GM19240 (cell line): ENCODE data around the gene PDE6G.
"Not testable (repeated sequence)": the region's sequence is repeated elsewhere in the genome, so short reads cannot be mapped to it uniquely, and the experiment has no call there.

Source experiments
- DNase-seq: peaks from one replicate; pipeline ENCODE4 v3.0.0; 2011; ENCODE audit warnings: low spot score; ENCODE audit not compliant: insufficient read length

Gene PDE6G

GRCh38 chr17:81635431-81635830 lies 20.9 kb downstream of the PDE6G start:
- no peak for DNase-seq

- no peak for DNase-seq
These were observed 24.9 kb downstream of the PDE6G start for GRCh38 chr17:81631482-81631881.

DNA sequence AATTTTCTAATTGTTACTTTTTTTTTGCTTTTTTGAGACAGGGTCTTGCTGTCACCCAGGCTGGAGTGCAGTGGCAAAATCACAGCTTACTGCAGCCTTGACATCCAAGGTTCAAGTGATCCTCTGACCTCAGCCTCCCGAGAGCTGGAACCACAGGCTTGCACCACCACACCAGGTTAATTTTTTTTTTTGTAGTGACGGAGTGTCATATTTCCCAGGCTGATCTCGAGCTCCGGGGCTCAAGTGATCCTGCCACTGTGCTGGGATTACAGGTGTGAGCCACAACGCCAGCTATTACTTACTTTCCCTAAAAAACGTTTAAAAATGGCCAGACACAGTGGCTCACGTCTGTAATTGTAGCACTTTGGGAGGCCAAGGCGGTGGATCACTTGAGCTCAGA lies 26.1 kb downstream of the PDE6G start:
- no peak for DNase-seq

DNA sequence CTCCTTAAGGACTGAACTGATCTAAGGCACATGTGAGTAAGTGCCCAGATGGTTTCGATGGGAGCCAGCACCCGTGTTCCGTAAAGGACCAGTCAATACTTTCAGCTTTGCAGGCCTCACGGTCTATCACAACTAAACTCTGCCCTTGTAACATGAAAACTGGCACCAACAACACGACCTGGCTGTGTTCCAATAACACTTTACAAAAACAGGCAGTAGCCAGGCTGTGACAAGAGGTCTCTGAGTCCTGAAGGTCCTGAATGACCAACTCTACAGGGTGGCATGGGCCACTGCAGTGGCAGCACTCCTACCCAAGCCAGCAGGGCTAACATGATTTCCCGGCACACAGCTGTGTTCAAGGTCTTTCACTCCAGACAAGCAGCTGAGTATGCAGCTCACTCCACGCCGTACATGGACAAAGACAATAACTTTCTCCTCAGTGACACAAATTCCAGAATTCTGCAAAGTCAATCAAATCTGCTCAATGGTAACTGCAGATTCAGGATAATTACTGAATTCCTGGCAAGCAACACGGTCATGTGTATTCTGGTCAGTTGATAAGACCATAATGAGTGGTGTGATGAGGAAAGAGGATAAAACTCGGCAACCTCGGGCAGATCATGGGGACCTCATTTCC lies 34.7 kb downstream of the PDE6G start:
- DNase-seq = no peak

DNA sequence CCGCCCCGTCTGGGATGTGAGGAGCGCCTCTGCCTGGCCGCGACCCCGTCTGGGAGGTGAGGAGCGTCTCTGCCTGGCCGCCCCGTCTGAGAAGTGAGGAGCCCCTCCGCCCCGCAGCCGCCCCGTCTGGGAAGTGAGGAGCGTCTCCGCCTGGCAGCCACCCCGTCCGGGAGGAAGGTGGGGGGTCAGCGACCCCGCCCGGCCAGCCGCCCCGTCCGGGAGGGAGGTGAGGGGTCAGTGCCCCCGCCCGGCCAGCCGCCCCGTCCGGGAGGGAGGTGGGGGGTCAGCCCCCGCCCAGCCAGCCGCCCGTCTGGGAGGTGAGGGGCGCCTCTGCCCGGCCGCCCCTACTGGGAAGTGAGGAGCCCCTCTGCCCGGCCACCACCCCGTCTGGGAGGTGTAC lies 38.0 kb downstream of the PDE6G start:
- not testable (repeated sequence) for DNase-seq

- DNase-seq = no peak
These were observed 39.5 kb downstream of the PDE6G start for GRCh38 chr17:81616877-81617276.

DNA sequence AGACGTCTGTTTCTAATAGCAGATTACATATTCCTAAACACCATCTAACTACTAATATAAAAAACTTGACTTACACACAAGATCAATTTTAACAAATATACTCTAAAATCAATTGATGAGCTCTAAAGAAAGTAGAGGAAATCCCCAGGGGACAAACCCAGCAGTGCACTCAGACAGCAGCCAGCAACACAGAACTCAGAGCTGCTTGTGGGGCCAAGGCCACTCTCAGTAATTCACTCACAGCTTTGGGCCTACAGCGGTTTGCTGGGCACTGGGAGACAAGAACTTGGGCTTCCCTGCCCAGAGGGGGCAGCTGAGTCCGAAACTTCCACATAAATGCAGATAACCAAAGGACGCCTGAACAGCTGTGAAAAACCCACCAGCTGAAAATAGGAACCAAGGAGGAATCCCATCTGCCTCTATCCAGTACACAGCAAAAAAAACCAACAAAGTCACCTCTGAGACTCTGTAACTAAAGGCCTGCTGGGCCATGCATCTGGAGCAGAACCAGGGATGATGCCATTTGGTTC lies 40.9 kb downstream of the PDE6G start:
- no peak for DNase-seq

- no peak for DNase-seq
These were observed 44.0 kb downstream of the PDE6G start for GRCh38 chr17:81612172-81612970.

GRCh38 chr17:81609541-81610311 lies 46.6 kb downstream of the PDE6G start:
- no peak for DNase-seq

GRCh38 chr17:81608605-81609004 lies 47.7 kb downstream of the PDE6G start:
- DNase-seq = no peak

- DNase-seq = no peak
These were observed 48.3 kb downstream of the PDE6G start for GRCh38 chr17:81608082-81608481.

DNA sequence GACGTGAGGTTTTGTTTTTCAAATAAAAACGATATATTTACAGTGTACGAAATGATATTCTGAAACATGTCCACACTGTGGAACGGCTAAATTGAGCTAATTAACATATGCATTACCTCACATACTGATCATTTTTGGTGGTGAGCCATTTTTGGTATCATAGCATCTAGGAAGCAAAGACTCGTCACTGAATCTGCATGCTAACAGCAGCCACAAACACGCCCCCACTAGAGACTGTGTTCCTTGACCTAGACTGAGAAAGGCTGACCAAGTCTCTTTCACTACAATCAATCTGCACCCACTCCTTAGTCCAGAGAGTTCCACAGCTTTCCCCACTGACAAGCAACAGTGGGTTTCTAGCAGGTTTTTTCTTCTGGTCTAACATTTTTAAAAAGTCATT lies 48.9 kb downstream of the PDE6G start:
- DNase-seq = no peak

GRCh38 chr17:81603846-81604610 lies 52.3 kb downstream of the PDE6G start:
- no peak for DNase-seq

DNA sequence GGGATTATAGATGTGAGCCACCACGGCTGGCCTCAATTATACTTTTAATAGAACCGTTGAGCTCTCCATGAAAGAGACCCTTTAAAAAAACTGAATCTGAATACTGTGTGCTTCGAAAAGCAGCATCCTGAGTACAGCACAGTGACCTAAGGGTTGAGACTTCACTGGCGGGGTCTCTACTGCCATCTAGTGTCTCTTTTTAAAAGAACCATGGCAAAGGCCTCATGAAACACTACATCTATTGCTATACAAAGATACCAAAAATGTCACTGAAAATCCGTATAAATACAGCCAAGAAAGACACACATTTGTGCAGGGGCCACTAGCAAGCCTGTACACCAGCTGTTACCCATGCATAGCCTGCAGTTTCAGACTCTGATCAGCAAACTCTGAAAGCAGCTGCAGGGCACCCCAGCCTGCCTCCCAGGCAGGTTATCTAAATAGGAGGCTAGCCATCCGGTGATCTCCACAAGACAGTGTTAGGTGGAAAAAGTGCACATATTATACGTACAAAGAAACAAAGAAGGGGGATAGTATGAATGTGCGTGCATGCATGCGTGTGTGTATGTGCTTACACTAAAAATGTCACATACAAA lies 54.7 kb downstream of the PDE6G start:
- peak; percentile 38 for DNase-seq
